DND-41 (cell line): ENCODE results near the gene PAMR1.

Experiments used
- ATAC-seq: fragments of 200-7000 bp; cut with Tn5 transposase; 3 replicates; pipeline ENCODE4 v1.9.1; 2021; ENCODE audit warnings: low read depth; ENCODE audit not compliant: insufficient read depth
- DNase-seq: peaks from one replicate; pipeline ENCODE4 v3.0.0-alpha.2; 2020
- H2AFZ ChIP-seq: 2 replicates; pipeline ENCODE4 v1.6.0; 2012; ENCODE audit warnings: low read depth, low read length
- H3K27ac ChIP-seq: 2 replicates; pipeline ENCODE4 v1.5.1; 2012; ENCODE audit warnings: low read length, inconsistent platforms
- H3K27me3 ChIP-seq: fragments of 200-600 bp; sonication (generic); 2 replicates; pipeline ENCODE4 v1.6.0; 2012; ENCODE audit warnings: low read length, mild to moderate bottlenecking, inconsistent platforms; ENCODE audit not compliant: insufficient read depth, poor library complexity
- H3K36me3 ChIP-seq: 2 replicates; pipeline ENCODE4 v1.5.1; 2012; ENCODE audit warnings: low read length, inconsistent platforms; ENCODE audit not compliant: insufficient read depth
- H3K4me1 ChIP-seq: 2 replicates; pipeline ENCODE4 v1.5.1; 2012; ENCODE audit warnings: mild to moderate bottlenecking, low read length; ENCODE audit not compliant: insufficient read depth
- H3K4me2 ChIP-seq: 2 replicates; pipeline ENCODE4 v1.6.0; 2012; ENCODE audit warnings: mild to moderate bottlenecking, moderate library complexity, low read length, inconsistent platforms; ENCODE audit not compliant: insufficient read depth
- H3K4me3 ChIP-seq, 2 experiments: fragments of 200-600 bp in 1 of 2; shearing (Covaris generic) in 1 of 2; 2 replicates each; pipeline ENCODE4 v1.5.1; 2012 to 2016; ENCODE audit warnings: inconsistent platforms in 2 of 2, low read length in 2 of 2, mild to moderate bottlenecking in 2 of 2, low read depth in 1 of 2, moderate library complexity in 1 of 2
- H3K79me2 ChIP-seq: 2 replicates; pipeline ENCODE4 v1.6.0; 2012; ENCODE audit warnings: low read length, inconsistent platforms; ENCODE audit not compliant: insufficient read depth
- H3K9ac ChIP-seq: 2 replicates; pipeline ENCODE4 v1.6.0; 2012; ENCODE audit warnings: low read depth, mild to moderate bottlenecking, inconsistent platforms, low read length, moderate library complexity
- H3K9me3 ChIP-seq: 2 replicates; pipeline ENCODE4 v1.5.1; 2012; ENCODE audit warnings: low read length, moderate library complexity, mild to moderate bottlenecking, inconsistent platforms; ENCODE audit not compliant: insufficient read depth, severe bottlenecking
- H4K20me1 ChIP-seq: 2 replicates; pipeline ENCODE4 v1.6.0; 2012; ENCODE audit warnings: low read length; ENCODE audit not compliant: insufficient read depth
- CTCF ChIP-seq: IDR thresholded peaks from 2 replicates; pipeline ENCODE4 v1.5.1; 2012; ENCODE audit warnings: borderline replicate concordance, low read length, moderate library complexity, mild to moderate bottlenecking; ENCODE audit not compliant: poor library complexity, severe bottlenecking; ENCODE audit errors: extremely low read depth
- EZH2 ChIP-seq: IDR thresholded peaks from 3 replicates; pipeline ENCODE4 v1.6.1; 2012; ENCODE audit warnings: borderline replicate concordance, low read depth, mild to moderate bottlenecking, moderate library complexity, low read length, inconsistent platforms; ENCODE audit not compliant: severe bottlenecking

PAMR1 gene

GRCh38 chr11:35554491-35555437 lies 29.3 kb upstream of the PAMR1 start:
- H3K36me3 ChIP-seq: no peaks in the 10 kb centered on the region
- H4K20me1 ChIP-seq: no peaks in the 10 kb centered on the region
- H3K4me1 ChIP-seq: no peaks in the 10 kb centered on the region
- no peaks in the 10 kb centered on the region for H3K79me2 ChIP-seq
- H3K4me3 ChIP-seq: no peak overlapping the region
- no peak for DNase-seq
- no peak overlapping the region for H3K4me2 ChIP-seq
- no peak for ATAC-seq
- no peak overlapping the region for H3K9ac ChIP-seq
- no peak overlapping the region for H2AFZ ChIP-seq
- TF ChIP-seq CTCF: no peak
- peaks cover 8% of the 10 kb centered on the region for H3K27me3 ChIP-seq
- no peaks in the 10 kb centered on the region for H3K9me3 ChIP-seq
- no peak overlapping the region for H3K27ac ChIP-seq

- no peaks in the 10 kb centered on the region for H4K20me1 ChIP-seq
- ATAC-seq (no peak), DNase-seq (no peak)
- no peak overlapping the region for H2AFZ ChIP-seq
- no peak overlapping the region for H3K4me3 ChIP-seq
- peaks cover 11% of the 10 kb centered on the region for H3K27me3 ChIP-seq
- no peak overlapping the region for H3K27ac ChIP-seq
- no peak for TF ChIP-seq EZH2
- TF ChIP-seq CTCF: no peak
- no peaks in the 10 kb centered on the region for H3K79me2 ChIP-seq
- no peak overlapping the region for H3K9ac ChIP-seq
- H3K9me3 ChIP-seq: no peaks in the 10 kb centered on the region
- H3K36me3 ChIP-seq: no peaks in the 10 kb centered on the region
- no peaks in the 10 kb centered on the region for H3K4me1 ChIP-seq
- H3K4me2 ChIP-seq: no peak overlapping the region
Observed at GRCh38 chr11:35553831-35554230, 28.4 kb upstream of the PAMR1 start.

- Histone ChIP-seq H3K4me2 (no peak overlapping the region), H3K9me3 (no peaks in the 10 kb centered on the region), H3K4me3 (no peak overlapping the region), H4K20me1 (no peaks in the 10 kb centered on the region), H3K27me3 (peaks cover 11% of the 10 kb centered on the region), H3K79me2 (no peaks in the 10 kb centered on the region), H3K4me1 (no peaks in the 10 kb centered on the region), H3K9ac (no peak overlapping the region), H3K36me3 (no peaks in the 10 kb centered on the region), H2AFZ (no peak overlapping the region), H3K27ac (no peak overlapping the region)
- ATAC-seq: no peak
- DNase-seq: no peak
- TF ChIP-seq CTCF (no peak), EZH2 (no peak)
Observed at GRCh38 chr11:35553021-35553420, 27.6 kb upstream of the PAMR1 start.
